Measurements from ENCODE around the gene HS3ST3A1.
"Not testable (repeated sequence)": the region's sequence is repeated elsewhere in the genome, so short reads cannot be mapped to it uniquely, and the experiment has no call there.

The HS3ST3A1 gene

DNA sequence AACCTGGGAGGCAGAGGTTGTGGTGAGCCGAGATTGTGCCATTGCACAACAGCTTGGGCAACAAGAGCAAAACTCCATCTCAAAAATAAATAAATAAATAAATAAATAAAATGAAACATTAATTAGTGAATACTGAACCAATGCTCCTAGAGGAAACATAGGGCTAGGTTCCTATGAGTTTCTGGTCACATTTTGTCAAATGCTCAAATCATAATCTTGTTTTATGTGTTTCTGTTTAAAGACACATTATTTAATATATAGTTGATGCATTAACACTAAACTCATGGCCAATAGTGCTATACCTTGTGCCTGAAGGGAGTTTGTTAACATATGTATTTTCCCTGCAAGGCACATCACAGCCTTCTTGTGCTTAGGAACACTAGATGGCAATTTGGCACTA lies 66.8 kb downstream of the HS3ST3A1 start:
- no peak for DNase-seq

- no peak for DNase-seq
Observed at GRCh38 chr17:13531721-13532120, 70.0 kb downstream of the HS3ST3A1 start.

GRCh38 chr17:13525876-13526275 lies 75.9 kb downstream of the HS3ST3A1 start:
- no peak for DNase-seq

DNA sequence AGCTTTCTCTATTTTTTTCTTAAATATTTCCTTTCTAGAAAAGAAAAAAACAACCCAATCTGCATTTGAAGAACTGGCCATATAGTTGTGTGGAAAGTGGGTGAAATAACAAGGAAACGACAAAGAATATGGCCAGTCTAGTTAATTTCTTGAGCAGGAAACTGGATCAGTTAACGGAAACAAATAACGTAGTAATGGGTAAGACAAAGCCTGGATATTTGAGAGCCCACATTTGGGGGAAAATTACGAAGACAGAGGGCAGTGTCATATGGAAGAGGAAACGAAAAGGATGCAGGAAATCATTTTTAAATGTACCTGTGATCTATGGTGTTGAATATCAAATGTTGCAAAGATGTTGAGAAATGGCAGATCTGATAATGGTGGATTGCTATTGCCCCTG lies 78.6 kb downstream of the HS3ST3A1 start:
- no peak for DNase-seq

- DNase-seq = no peak
Observed at GRCh38 chr17:13522749-13523148, 79.0 kb downstream of the HS3ST3A1 start.

DNA sequence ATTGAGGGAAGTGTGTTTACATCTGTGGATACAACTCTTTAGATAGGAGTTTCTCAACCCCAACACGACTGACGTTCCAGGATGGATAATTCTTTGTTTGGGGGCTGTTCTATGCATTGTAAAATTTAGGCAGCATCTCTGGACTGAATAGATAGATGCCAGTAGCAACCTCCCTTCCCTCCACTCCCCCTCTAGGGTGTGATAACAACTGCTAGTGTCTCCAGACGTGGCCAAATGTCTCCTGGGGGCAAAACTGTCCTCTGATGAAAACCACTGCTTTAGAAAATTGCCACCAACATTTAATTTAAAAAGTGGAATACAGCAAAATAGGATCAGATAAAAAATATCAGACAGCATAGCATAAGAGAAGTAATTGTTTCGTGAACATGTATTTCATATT lies 79.9 kb downstream of the HS3ST3A1 start:
- DNase-seq = no peak

GRCh38 chr17:13520899-13521572 lies 80.7 kb downstream of the HS3ST3A1 start:
- DNase-seq = no peak

DNA sequence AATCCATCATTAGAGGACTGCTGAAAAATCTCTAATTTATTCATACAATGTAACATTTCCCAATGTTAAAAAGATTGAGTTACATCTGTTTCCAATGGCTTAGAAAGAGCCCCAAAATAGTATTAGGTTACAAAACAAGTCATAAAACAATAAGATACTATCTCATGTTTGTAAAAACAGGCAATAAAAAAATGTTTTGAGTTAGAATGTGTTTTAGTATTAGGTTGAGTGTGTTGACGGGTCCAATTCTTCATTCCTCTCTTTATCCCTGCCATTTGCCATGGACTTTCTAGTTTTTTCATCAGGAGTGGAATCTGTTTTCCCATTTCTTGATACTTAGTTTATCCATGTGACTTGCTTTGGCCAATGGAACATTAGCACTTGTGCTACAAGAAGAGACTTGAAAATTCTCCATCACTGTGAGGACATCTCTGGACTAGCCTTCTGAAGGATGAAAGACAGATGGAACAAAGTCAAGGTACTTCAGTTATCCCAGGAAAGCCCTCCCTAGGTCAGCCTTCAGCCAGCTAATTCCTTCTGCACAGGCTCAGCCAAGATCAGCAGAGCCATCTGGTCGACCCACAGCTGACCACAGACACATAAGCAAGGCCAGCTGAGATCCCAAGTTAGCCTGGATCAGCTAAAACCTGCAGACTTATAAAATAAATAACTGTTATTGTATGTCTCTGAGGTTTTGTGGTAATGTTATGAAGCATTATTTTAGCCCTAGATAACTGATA lies 83.3 kb downstream of the HS3ST3A1 start:
- DNase-seq = no peak

GRCh38 chr17:13513039-13513405 lies 88.7 kb downstream of the HS3ST3A1 start:
- no peak for DNase-seq

DNA sequence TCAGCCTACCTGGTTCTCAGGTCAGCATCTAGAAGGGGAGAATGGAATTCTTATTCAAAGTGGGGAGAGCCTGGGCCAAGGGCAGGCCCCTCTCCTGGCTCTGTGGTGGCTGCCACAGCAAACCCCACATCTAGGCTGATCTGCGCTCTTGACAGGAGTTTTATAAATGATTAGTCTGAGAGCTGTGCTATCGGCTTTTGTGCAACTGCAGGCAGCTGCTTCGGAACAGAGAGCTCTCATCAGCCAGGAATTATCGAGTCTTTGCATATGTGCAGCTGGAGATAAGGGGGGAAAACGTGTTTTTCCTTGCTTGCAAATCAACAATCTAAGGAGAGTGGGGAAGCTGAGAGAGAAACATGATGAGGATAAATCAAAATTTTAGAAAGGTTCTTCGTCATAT lies 91.7 kb downstream of the HS3ST3A1 start:
- no peak for DNase-seq

DNA sequence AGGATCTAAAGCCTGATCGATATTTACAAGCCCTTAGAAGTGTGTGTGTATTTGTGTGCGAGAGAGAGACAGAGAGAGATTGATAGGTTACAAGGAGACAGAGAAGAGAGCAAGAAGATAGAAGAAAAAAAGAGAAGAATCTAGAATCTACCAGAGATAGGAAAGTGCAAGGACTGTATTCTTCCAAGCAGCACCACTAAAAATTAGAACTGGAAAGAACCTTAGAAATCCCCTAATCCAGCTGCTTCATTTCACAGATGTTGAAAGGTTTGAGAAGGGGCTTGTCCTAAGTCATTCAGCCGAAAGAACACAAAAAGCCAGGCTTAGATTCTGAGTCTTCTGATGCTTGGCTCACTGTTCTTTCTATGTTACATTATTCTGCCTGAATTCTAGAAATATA lies 92.2 kb downstream of the HS3ST3A1 start:
- DNase-seq = no peak

- DNase-seq = no peak
Observed at GRCh38 chr17:13508896-13509295, 92.8 kb downstream of the HS3ST3A1 start.

DNA sequence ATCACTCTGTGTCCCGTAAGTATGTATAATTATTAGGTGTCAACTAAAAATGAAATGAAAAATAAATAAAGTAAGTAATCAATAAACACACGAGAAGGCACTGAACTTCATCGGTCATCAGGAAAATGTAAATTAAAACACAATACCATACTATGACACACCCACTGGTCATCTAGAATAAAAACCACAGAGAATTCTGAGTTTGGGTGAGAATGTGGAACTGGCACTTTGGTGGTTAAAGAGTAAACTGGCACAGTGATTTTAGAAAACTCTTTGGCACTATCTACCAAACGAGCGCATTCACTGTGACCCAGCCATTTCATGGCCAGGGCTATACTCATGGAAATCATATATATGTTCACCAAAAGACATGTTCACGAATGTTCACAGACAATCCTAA lies 98.2 kb downstream of the HS3ST3A1 start:
- no peak for DNase-seq

DNA sequence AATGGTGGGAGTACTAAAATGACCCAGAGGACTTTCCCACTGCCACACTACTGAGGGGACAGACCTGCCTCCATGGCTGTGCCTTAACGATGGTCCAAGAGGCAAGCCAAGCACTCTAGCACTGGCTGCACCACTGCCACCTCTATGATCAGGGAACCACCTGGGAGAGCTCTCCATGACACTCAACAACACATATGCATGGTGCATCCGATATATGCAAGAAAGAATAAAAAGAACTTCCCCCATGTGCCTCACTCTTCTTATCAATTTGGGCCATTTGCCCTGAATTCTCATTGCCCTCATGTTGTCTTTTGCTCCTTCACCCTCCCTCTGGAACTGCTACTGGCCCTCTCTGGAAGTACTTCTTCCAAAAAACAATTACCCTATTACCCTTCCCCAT lies 99.5 kb downstream of the HS3ST3A1 start:
- DNase-seq = no peak

GRCh38 chr17:13500947-13501346 lies 100.8 kb downstream of the HS3ST3A1 start:
- DNase-seq = no peak

DNA sequence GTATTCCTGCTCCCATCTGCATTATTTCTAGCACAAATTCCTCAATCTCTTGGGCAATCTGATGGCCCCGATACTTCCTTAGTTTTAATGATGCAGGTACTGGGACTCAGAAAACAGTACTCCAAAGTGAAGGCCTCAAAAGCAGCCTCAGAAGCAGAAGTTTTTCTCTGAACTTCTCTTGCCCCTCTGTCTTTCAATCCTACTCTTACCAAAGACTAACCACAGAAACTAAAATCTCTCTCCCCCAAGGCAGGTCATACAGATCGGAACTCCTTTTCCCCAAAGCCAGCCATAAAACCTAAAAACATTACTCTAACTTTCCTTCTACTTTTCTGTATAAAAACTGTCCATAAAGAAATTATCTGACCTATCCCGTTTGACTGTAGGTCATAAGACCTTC lies 103.5 kb downstream of the HS3ST3A1 start:
- no peak for DNase-seq

DNA sequence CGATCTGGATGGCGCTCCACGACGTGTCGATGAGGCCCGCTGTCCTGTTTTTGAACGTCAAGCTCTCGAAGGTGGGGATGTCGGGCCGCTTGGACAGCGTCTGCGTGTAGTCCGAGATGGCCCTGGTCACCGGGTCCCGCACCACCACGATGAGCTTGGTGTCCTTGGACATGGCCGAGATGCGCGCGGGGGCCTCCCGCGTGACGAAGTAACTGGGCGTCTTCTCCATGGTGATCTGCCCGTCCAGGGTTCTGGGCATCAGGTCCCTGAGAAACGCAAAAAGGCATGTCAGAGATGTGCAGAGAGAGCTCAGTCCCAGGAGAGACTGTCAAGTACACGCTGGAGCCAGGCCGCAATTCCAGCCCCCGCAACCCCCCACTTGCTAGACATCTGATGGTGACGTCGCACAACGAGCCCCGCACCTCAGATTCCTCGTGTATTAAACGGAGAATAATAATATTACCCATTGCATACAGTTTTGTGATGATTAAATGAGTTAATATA lies 105.1 kb downstream of the HS3ST3A1 start:
- DNase-seq = not testable (repeated sequence)

DNA sequence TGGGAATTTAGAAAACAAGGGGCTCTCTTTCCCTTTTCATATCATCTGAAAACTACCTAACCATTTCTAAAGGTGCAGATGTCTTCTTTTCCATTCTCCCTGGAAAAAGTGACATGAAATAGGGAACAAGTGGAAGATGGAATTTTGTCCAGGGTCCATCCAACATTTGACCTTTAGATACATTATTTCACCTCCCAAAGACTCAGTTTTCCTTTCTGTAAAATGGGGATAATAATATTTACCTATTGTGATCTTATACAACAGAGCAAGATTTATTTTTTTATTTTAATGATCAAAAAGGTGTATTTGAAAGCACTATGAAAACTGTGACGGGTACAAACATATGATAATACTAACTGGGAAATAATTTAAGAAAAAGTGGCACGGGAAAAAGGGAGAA lies 106.3 kb downstream of the HS3ST3A1 start:
- DNase-seq = no peak

DNA sequence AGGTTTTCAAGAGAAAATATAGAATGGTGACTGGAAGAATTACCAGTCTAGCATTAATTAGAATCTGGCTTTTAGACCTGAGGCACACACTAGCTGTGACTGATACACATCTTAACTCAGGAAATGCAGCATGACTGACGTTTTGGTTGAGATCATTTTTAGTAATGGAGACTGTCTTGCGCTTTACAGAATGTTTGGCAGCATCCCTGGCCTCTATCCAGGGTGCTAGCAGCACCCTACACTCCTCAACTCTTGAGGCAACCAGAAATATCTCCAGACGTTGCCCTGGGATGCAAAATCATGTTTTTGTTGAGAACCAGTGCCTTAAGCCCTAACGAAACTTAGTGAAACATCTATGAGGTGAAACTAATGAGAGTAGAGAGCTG lies 109.0 kb downstream of the HS3ST3A1 start:
- DNase-seq = no peak

- no peak for DNase-seq
Observed at GRCh38 chr17:13491916-13492736, 109.6 kb downstream of the HS3ST3A1 start.

DNA sequence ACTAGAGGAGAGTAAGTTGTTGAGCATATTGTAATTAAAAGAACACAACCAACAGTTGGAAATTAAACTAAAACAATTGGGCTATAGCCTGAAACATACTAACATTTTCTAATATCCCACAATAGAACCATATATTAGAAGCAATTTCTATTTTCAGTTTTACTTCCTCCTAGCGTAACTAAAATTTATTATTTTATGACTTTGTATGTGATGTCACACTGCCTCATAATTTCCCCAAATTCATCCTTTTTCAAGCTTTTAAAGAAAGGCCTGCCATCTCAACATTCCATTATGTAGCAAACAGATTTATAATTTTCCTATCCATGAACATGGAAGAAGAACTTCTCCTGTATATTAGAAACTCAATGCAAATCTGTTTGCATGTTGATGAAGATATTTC lies 110.2 kb downstream of the HS3ST3A1 start:
- no peak for DNase-seq

GRCh38 chr17:13490906-13491482 lies 110.7 kb downstream of the HS3ST3A1 start:
- no peak for DNase-seq

DNA sequence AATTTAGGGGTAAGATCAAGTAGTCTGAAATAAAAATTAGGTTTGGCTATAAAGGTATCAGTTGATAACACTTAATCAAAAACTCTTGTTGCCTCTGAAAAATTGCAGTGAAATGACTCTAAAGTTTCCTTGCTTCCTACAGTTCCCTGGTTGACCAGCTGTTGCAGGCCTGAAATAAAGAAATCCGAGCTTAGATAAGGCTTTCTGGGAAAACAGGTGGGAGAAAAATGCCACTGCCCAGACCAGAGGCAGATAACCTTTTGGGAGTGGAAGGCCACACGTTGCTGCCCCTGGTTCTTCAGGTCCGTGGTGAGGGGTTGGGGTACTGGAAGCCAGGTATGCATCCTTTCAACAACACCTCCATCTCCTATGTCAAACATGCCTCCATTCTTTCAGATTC lies 111.3 kb downstream of the HS3ST3A1 start:
- DNase-seq = no peak
